ENCODE data around the gene PTPN20.

PTPN20 gene

DNA sequence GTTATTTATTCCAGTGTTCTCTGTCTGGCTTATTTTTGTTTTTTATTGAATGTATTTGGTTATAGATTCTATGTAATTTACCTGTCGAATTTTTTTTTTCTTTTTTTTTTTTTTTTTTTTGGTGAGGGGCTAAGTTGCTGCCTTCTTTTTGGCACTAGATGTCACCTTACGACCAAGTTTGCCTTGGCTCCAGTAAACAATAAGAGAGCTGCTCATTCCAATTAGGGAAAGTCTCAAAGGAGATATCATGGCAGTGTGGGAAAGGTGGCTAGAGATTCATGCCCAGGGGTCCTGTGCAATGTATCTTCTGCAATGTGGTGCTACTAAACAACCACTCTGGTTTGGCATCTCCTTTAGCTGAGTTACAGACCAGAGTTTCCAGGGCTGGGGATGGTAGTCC, 84.0 kb downstream of the PTPN20 start:
- peak; percentile 16 for DNase-seq (ENCODE audit: low read depth)
- TF ChIP-seq, protein P1, sequence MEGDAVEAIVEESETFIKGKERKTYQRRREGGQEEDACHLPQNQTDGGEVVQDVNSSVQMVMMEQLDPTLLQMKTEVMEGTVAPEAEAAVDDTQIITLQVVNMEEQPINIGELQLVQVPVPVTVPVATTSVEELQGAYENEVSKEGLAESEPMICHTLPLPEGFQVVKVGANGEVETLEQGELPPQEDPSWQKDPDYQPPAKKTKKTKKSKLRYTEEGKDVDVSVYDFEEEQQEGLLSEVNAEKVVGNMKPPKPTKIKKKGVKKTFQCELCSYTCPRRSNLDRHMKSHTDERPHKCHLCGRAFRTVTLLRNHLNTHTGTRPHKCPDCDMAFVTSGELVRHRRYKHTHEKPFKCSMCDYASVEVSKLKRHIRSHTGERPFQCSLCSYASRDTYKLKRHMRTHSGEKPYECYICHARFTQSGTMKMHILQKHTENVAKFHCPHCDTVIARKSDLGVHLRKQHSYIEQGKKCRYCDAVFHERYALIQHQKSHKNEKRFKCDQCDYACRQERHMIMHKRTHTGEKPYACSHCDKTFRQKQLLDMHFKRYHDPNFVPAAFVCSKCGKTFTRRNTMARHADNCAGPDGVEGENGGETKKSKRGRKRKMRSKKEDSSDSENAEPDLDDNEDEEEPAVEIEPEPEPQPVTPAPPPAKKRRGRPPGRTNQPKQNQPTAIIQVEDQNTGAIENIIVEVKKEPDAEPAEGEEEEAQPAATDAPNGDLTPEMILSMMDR (conservative IDR thresholded peaks at IDR 0.05; ENCODE audit: low read length): peak; percentile 32
- H3K4me3 ChIP-seq (ENCODE audit: low read length): no peak overlapping the region

DNA sequence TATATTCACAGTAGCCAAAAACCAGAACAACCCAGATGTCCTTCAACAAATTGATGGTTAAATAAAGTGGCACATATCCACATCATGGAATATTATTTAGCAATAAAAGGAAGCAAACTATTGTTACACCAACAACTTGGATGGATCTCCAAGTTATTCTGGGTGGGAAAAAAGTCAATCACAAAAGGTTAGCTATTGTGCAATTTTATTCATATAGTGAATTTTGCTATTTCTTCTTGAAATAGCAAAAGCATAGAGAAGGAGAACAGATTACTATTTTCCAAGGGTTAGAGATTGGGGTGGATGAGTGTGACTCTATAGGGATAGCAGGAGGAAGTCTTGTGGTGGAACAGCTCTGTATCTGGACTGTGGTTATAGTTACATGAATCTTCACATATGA, 87.0 kb downstream of the PTPN20 start:
- no peak overlapping the region for H3K4me3 ChIP-seq (ENCODE audit: low read length)
- DNase-seq (ENCODE audit: low read depth): no peak
- TF ChIP-seq, protein P1 (conservative IDR thresholded peaks at IDR 0.05; ENCODE audit: low read length): no peak

DNA sequence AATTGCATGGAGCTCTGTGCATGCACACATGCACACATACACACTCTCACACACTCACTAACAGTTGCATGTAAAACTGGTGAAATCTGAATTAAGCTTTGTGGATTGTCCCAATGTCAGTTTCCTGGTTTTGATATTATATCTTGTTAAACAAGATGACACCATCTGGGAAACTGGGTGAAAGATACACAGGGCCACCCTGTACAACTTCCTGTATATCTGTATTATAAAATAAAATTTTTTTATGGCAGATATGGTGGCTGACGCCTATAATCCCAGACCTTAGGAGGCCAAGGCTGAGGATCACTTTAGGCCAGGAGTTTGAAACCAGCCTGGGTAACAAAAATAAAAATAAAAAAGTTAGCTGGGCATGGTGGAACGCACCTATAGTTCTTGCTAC, 87.4 kb downstream of the PTPN20 start:
- no peak for DNase-seq (ENCODE audit: low read depth)

DNA sequence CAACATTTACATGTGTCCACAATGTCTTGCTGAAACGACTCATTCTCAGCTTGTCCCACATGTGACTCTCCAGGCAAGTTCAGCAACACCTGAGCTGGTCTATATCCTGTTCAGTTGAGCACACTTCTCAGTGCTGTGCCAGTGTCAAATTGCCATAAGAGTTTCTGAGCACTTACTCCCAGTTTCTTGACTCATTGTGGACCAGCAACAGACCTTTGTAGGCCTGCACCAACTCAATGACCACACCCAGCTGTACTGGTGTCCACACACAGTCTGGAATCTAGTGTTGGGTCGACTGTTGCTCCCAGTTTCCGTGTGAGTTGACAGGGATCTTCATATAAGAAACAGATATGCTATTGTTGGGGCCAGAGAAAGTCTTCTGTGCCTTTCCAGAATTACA, 88.0 kb downstream of the PTPN20 start:
- no peak for DNase-seq (ENCODE audit: low read depth)
- H3K4me3 ChIP-seq (ENCODE audit: low read length): no peak overlapping the region
- TF ChIP-seq, protein P1 (conservative IDR thresholded peaks at IDR 0.05; ENCODE audit: low read length): no peak

More for the DNA sequence above, 87.4 kb downstream of the PTPN20 start:
- H3K4me3 ChIP-seq (ENCODE audit: low read length): no peak overlapping the region
- TF ChIP-seq, protein P1 (conservative IDR thresholded peaks at IDR 0.05; ENCODE audit: low read length): no peak

DNA sequence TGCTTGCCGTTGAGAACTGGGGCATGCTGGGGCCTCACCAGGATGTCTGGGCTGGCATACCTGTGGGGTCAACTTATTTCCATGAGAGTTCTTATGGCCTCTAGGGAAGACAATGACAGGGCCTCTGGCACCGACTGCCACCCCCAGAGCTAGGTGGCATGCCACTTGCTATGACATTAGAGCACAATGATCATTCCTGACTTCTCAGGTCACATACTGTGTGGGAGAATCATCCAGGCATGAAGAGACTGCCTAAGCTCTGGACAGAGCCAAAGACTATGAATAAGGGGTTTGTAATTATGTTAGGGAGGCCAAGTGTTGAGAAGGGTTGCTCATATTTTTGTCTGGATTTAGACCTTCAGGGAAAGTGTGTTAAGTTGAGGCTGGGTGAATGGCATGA, 97.5 kb downstream of the PTPN20 start:
- no peak overlapping the region for H3K4me3 ChIP-seq (ENCODE audit: low read length)
- peak; percentile 29 for DNase-seq (ENCODE audit: low read depth)
- TF ChIP-seq, protein P1 (conservative IDR thresholded peaks at IDR 0.05; ENCODE audit: low read length): no peak

DNA sequence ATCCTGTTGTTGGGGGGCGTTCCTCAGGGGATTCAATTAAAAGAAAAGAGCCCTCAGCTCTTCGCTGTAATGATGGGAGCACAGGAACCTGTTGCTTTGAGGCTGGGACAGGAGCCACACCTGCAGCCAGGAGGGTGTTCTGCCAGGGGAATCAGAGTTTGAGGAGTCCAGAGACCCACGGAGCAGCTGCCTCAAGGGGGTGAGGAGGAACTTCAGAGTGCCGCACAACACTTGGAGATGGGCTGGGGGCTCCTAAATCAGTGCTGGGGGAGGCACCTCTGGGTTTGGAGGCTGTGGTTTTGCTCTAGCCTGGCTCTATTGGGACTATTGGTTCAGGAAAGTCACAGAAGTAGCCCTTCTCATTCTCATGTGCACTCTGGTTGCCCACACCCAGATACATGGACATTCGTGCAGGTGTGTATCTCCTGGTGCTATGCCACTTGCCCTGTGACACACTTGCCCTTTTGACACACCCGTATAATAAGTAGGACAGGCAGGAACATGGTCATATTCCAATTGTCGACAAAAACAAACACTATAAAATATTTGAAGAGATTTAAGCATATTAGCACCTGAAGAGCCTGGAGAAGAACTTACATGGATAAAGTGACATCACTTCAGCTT, 98.1 kb downstream of the PTPN20 start:
- TF ChIP-seq, protein P1 (conservative IDR thresholded peaks at IDR 0.05; ENCODE audit: low read length): no peak
- no peak overlapping the region for H3K4me3 ChIP-seq (ENCODE audit: low read length)
- DNase-seq (ENCODE audit: low read depth): no peak

DNA sequence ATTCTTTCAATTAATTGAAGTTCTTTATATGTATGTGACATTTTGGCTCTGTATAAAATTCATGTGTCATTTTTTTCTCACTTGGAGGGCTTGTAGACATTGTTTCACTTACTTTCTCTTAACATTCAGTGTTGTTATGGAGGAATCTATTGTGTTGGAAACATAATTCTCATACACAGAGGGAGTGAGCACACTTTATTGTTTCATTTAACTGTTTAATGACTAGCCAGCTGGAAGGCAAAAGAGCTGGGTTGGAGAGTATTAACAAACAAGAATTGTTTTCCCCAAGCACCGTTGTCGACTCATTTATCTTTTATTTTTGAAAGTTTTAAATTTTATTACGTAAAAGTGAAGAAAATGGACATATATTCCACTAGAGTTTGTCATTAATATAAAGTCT, 98.8 kb downstream of the PTPN20 start:
- no peak overlapping the region for H3K4me3 ChIP-seq (ENCODE audit: low read length)

More for the DNA sequence above, 98.8 kb downstream of the PTPN20 start:
- TF ChIP-seq, protein P1 (conservative IDR thresholded peaks at IDR 0.05; ENCODE audit: low read length): no peak
- no peak for DNase-seq (ENCODE audit: low read depth)
